Measurements from ENCODE around the gene DAGLA.

The DAGLA gene

DNA sequence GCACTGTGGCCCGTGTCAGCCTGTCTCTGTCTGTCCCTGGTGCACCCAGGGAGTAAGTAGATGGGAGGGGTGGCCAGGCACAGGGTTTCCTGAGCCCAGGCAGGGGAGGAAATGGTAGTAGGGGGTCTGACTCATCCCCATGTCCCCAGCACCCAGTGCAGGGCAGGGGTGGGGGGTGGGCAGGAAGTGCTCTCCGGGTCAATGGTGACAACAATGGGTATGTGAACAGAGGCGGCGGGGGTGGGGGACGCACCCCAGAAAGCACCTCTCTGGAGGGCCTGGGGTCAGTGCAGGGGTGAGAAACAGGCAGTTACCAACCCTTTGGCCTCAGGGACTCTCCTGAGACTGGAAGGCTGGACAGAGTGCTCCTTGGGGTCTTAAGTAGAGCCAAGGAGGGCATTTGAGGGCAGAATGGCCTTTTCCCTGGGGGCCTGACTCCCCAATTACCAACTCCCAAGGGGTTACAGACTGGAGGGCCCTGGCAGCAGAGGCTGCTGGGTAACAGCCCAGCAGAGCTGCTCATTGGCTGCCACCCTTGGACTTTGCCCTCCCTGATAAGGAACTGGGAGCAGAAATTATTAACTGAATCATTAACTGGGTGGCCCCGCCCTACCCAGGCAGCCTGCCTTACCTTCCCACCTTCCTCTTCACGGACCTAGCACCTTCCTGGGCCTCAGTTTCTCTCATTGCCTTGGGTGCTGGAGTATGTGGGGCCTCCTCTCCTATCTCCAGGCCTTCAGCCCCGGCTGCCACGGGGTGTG is 76.4 kb downstream of the DAGLA start:
- Histone ChIP-seq H3K27me3 (ENCODE audit: insufficient read depth, low read length) (peaks cover 7% of the 10 kb centered on the region; the same call in 1 of the 2 replicates), H3K79me2 (ENCODE audit: insufficient read depth, low read length) (no peaks in the 10 kb centered on the region), H4K20me1 (ENCODE audit: insufficient read depth, low read length) (no peaks in the 10 kb centered on the region), H3K9me3 (ENCODE audit: low read length) (no peaks in the 10 kb centered on the region), H2AFZ (ENCODE audit: low read length) (no peak overlapping the region), H3K9me2 (ENCODE audit: low read depth, low read length) (no peaks in the 10 kb centered on the region), H3K27ac (ENCODE audit: low read depth, low read length, poor library complexity, severe bottlenecking) (no peak overlapping the region), H3F3A (ENCODE audit: insufficient read depth, low read length) (no peaks in the 10 kb centered on the region), H3K9ac (ENCODE audit: low read length) (no peak overlapping the region), H3K36me3 (ENCODE audit: insufficient read depth, low read length) (no peaks in the 10 kb centered on the region), H3K4me1 (ENCODE audit: insufficient read depth, low read length, severe bottlenecking) (no peaks in the 10 kb centered on the region), H3K4me3 (ENCODE audit: low read depth, low read length, poor library complexity, severe bottlenecking) (no peak overlapping the region), H3K4me2 (ENCODE audit: low read length) (no peak overlapping the region)
- no peak for TF ChIP-seq EZH2 (IDR thresholded peaks at IDR 0.05; ENCODE audit: borderline replicate concordance, low read length)
- TF ChIP-seq, protein P1, sequence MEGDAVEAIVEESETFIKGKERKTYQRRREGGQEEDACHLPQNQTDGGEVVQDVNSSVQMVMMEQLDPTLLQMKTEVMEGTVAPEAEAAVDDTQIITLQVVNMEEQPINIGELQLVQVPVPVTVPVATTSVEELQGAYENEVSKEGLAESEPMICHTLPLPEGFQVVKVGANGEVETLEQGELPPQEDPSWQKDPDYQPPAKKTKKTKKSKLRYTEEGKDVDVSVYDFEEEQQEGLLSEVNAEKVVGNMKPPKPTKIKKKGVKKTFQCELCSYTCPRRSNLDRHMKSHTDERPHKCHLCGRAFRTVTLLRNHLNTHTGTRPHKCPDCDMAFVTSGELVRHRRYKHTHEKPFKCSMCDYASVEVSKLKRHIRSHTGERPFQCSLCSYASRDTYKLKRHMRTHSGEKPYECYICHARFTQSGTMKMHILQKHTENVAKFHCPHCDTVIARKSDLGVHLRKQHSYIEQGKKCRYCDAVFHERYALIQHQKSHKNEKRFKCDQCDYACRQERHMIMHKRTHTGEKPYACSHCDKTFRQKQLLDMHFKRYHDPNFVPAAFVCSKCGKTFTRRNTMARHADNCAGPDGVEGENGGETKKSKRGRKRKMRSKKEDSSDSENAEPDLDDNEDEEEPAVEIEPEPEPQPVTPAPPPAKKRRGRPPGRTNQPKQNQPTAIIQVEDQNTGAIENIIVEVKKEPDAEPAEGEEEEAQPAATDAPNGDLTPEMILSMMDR (IDR thresholded peaks at IDR 0.05; ENCODE audit: low read length): no peak

DNA sequence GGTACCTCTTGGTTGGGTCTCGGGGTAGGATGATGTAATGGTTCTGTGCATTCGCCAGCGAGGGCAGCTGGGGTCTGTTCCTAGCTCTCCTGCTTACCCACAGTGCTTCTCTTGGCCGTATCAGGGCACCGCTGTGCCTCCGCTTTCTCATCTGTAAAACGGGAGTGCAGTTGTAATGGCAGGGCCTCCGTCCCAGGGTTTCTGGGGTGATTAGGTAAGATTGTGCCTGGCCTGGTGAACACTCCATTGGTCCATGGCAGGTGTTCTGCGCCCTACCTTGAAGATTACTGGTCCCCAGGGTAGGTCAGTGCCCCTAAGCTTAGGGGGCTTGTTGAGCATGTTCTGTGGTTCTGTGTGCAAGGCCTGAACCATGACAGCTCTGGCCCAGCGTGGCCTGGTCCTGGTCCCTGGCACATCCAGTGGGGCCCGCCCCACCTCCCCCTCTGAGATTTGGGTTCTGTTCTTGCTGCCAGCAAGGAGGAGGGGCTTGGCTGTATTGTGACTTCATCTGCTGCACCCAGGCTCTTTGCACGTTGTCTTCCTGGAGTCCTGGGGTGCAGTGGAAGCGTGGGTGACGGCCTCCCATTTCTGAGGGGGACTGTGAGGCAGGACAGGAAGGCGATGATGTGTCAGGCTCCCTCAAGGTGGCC is 77.1 kb downstream of the DAGLA start:
- H3K9ac ChIP-seq (ENCODE audit: low read length): no peak overlapping the region
- H3K4me1 ChIP-seq (ENCODE audit: insufficient read depth, low read length, severe bottlenecking): no peaks in the 10 kb centered on the region
- TF ChIP-seq, protein P1 (IDR thresholded peaks at IDR 0.05; ENCODE audit: low read length): no peak
- no peak for TF ChIP-seq EZH2 (IDR thresholded peaks at IDR 0.05; ENCODE audit: borderline replicate concordance, low read length)
- H3K27me3 ChIP-seq (ENCODE audit: insufficient read depth, low read length): peaks cover 7% of the 10 kb centered on the region; the same call in 1 of the 2 replicates
- H3K9me2 ChIP-seq (ENCODE audit: low read depth, low read length): no peaks in the 10 kb centered on the region
- H3K9me3 ChIP-seq (ENCODE audit: low read length): no peaks in the 10 kb centered on the region
- H3K27ac ChIP-seq (ENCODE audit: low read depth, low read length, poor library complexity, severe bottlenecking): no peak overlapping the region
- H2AFZ ChIP-seq (ENCODE audit: low read length): no peak overlapping the region
- no peaks in the 10 kb centered on the region for H3F3A ChIP-seq (ENCODE audit: insufficient read depth, low read length)
- H3K36me3 ChIP-seq (ENCODE audit: insufficient read depth, low read length): no peaks in the 10 kb centered on the region
- no peaks in the 10 kb centered on the region for H3K79me2 ChIP-seq (ENCODE audit: insufficient read depth, low read length)
- H3K4me3 ChIP-seq (ENCODE audit: low read depth, low read length, poor library complexity, severe bottlenecking): no peak overlapping the region
- no peak overlapping the region for H3K4me2 ChIP-seq (ENCODE audit: low read length)
- H4K20me1 ChIP-seq (ENCODE audit: insufficient read depth, low read length): no peaks in the 10 kb centered on the region

DNA sequence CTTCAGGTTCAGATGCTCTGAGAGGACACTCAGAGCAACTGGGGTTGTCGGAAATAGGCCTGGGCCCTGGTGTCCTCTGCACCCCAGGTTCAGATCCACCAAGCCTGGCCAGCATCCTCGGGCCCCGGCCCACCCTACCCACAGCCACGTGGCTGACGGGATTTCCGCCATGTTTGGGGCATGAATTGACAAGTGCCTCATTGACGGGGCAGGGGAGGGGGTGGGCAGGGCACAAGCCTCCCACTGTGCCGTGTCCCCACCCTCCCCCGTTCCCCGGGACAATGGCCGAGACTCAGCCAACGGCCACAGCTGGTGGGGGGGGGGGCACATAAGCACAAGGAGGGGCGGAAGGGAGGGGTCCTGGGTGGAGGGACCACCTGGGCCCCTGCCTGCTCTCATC is 80.8 kb downstream of the DAGLA start:
- H3K36me3 ChIP-seq (ENCODE audit: insufficient read depth, low read length): no peaks in the 10 kb centered on the region
- no peaks in the 10 kb centered on the region for H3K27me3 ChIP-seq (ENCODE audit: insufficient read depth, low read length)
- no peaks in the 10 kb centered on the region for H3K9me2 ChIP-seq (ENCODE audit: low read depth, low read length)
- no peak overlapping the region for H3K27ac ChIP-seq (ENCODE audit: low read depth, low read length, poor library complexity, severe bottlenecking)
- no peak overlapping the region for H3K4me2 ChIP-seq (ENCODE audit: low read length)
- no peak overlapping the region for H3K9ac ChIP-seq (ENCODE audit: low read length)
- no peaks in the 10 kb centered on the region for H3K9me3 ChIP-seq (ENCODE audit: low read length)
- no peak for TF ChIP-seq EZH2 (IDR thresholded peaks at IDR 0.05; ENCODE audit: borderline replicate concordance, low read length)
- TF ChIP-seq, protein P1 (IDR thresholded peaks at IDR 0.05; ENCODE audit: low read length): no peak
- H4K20me1 ChIP-seq (ENCODE audit: insufficient read depth, low read length): no peaks in the 10 kb centered on the region
- no peak overlapping the region for H3K4me3 ChIP-seq (ENCODE audit: low read depth, low read length, poor library complexity, severe bottlenecking)
- no peak overlapping the region for H2AFZ ChIP-seq (ENCODE audit: low read length)
- no peaks in the 10 kb centered on the region for H3F3A ChIP-seq (ENCODE audit: insufficient read depth, low read length)
- H3K4me1 ChIP-seq (ENCODE audit: insufficient read depth, low read length, severe bottlenecking): no peaks in the 10 kb centered on the region
- no peaks in the 10 kb centered on the region for H3K79me2 ChIP-seq (ENCODE audit: insufficient read depth, low read length)

All from OCI-LY1 (cell line).